ENCODE data around the gene MIGA1.
"Not testable (repeated sequence)": the region's sequence is repeated elsewhere in the genome, so short reads cannot be mapped to it uniquely, and the experiment has no call there.

Gene MIGA1

DNA sequence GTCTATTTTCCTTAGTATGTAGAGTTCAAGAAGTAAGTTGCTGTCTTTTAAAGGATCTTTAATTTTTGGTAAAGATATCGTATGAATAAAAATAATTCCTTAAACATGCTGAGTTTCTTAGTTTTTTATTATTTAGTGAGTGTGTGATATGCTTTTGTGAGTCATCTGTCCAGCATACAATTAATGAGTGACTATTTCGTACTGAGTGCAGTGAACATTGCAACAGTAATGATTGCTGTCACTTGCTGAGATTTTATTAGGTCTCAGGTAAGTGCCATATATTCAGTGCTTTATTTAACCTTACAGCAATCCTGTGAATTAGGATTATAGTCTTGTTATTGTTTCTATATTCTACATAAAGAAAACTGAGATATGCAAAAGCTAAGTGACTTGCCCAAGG, 22.6 kb downstream of the MIGA1 start:
- no peak for DNase-seq

DNA sequence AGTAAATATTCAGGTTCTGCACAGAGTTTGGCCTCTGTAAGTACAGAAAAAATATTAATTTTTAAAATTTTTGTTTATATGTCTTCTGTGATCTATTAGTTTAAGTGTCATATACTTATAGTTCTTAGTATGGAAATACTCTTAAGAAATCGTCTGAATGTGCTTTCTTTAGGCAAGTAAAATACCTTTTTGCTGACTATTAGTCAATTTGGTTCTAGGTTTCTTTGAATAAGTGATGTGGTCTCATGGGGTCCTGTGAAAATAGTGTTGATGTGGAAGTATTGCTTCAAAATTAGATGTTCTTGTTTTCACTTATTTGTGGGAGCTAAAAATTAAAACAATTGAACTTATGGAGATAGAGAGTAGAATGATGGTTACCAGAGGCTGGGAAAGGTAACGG, 23.9 kb downstream of the MIGA1 start:
- DNase-seq = no peak

DNA sequence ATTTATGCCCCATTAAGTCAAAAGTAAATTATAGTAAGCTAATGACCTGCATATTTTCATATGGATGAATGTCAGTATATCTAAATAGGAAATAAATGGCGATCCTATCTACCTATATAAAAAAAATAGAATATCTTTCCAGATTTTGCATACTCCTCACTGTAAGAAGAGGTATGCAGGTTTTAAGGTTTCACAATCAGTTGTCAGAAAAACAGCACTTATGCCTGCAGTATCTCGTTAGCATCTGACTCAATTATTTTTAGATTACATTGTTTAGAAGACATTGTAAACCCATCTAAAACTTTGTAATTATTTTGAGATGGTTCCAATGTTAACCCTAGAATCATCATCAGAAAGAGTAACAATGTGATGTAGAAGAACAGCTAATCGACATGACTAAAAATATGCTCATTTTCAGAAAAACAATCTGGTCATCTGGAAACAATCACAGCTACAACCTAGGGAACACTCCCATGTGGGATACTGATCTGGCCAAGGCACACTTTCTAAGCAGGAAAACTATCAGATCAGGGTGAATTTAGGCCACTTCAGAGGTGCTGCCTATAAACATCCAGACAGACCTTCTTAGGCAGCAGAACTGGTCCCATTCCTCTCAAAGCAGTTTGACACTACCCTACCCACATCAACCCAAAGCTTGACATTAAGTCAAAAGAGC, 30.5 kb downstream of the MIGA1 start:
- DNase-seq = not testable (repeated sequence)

DNA sequence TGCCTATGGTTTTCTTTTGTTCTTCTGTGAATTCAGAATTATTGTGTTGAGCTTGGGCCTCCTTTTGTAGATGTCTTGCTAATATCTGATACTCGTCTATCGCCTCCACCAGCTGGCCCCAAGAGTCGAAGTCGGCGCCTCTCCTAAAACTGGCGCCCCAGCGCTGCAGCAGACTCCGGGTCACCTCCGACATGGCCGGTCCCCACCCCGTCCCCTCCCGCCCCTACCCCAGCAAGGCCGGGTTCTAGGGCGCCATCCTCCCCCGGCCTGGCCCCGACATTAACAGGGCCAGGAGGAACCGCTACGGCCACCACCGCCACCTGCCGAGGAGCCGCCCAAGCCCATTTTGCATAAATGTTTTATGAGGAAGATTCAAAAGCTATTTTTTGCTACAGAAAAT, 32.1 kb downstream of the MIGA1 start:
- not testable (repeated sequence) for DNase-seq

DNA sequence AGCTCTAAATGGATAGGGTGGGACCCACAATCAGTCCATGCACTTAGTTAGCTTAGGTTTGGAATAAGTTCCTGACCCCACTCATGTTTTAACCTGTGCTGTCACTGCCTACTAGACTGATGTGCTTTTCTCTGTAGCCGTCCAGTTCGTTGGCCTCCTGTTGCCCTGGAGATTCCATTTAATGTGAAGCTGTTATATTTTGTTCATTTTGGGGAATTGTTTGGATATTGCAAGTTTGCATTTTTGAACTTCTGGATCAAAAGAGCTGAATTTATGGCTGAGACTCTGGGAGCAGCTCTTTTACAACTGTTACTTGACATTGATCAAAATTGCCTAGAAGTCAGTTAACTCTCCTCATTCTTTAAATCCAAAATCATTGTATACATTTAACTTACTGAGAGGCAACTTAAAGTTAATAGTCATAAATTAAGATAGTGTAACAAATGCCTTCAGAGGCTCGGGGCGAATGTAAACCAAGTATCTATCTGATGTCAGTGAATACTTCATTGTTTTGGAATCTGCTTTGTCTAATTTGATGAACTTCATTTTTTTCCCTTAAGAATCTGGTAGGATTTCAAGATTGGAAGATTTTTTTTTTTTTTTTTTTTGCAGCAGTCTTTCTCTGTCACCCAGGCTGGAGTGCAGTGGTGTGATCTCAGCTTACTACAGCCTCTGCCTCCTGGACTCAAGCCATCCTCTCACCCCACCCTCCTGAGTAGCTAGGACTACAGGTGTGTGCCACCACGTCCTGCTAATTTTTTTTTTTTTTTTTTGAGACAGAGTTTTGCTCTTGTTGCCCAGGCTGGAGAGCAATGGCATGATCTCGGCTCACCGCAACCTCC, 38.1 kb downstream of the MIGA1 start:
- no peak for DNase-seq

DNA sequence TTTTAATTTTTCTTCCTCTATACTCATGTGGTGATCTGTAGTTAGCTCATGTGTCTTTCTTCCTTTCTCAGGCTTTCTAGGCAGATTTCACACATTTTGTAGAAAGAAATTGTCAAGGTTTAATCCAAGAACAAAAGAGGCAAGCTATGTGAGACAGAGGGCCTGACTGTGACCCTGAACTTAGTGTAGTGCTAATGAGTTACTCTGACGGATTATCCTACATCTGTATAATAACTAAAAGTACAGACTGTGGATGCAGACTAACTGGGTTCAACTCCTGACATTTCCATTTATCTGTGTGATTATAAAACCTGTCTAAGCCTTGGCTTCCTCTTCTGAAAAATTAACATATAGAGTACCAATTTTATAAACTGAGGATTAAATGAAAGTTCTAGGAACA, 40.7 kb downstream of the MIGA1 start:
- DNase-seq = no peak

DNA sequence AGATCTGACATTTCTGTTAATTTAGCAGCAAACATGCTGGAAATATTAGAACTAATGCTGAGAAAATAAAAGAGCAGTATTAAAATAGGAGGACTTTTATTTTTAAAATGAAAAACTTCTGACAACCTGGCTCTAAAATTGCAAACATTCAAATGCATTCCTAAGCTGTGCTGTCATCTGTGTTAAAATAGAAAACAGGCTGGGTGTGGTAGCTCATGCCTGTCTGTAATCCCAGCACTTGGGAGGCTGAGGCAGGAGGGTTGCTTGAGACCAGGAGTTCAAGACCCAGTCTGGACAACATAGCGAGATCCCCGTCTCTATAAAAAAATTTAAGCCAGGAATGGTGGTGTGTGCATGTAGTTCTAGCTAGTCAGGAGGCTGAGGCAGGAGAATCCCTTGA, 44.6 kb downstream of the MIGA1 start:
- no peak for DNase-seq

DNA sequence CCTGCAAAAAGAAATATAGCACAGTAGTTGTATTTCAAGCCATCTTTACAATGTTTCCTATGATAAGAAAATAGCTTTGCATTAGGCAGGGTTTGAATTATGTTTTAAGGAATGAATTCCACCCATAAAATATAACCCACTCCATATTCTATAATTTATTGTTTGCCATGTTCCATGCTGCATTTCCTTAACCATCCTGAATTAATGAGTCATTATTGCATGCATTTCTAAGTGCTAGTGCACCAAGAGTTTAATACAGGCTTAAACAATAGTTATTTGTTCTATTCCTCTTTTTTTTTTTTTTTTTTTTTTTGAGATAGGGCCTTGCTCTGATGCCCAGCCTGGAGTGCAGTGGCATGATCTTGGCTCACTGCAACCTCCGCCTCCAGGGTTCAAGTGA, 45.2 kb downstream of the MIGA1 start:
- no peak for DNase-seq

DNA sequence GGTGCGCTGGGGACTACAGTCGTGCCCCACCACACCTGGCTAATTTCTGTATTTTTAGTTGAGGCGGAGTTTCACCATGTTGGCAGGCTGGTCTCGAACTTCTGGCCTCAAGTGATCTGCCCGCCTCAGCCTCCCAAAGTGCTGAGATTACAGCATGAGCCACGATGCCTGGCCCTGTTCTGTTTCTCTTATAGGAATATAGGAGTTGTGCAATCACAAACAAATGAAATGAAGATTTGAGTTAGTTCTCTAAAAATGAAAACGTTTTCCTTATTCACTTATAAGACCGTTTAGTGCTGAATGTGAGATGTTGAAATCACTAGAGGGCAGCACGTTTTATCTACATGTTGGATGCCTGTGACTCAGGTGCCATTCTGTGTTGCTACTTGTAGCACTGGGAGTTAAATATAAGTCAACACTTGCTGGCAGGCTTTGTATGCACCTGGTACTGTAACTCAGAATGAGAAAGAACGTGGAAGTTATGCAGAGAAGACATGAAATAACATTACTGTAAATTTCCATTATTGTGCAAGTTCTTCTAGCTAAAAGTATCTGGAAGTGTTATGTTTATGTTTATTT, 45.8 kb downstream of the MIGA1 start:
- no peak for DNase-seq

DNA sequence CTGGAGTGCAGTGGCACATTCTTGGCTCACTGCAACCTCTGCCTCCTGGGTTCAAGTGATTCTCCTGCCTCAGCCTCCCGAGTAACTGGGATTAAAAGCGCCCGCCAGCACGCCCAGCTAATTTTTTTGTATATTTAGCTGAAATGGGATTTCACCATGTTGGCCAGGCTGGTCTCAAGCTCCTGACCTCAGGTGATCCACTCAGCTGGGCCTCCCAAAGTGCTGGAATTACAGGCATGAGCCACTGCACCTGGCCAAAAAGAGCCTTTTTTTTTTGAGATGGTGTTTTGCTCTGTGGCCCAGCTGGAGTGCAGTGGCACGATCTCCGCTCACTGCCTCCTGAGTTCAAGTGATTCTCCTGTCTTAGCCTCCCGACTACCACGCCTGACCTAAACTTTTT, 47.4 kb downstream of the MIGA1 start:
- DNase-seq = not testable (repeated sequence)

DNA sequence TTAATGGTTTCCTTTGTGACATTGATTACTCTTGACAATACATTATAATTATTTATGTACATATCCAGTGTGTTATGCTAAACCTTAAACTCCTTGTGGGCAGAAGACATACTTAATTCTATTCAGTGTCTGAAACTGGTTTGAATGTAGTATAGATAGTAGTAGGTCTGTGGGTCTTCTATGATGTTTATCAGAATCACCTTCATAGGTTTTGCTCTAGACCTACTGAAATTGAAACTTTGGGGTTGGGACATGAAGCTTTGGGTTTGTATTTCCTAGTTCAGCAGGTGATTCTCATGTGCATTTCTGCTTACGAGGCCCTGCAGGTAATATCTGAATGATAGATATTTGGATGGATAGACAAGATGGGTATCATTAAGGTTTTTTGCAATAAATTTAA, 48.6 kb downstream of the MIGA1 start:
- DNase-seq = no peak

DNA sequence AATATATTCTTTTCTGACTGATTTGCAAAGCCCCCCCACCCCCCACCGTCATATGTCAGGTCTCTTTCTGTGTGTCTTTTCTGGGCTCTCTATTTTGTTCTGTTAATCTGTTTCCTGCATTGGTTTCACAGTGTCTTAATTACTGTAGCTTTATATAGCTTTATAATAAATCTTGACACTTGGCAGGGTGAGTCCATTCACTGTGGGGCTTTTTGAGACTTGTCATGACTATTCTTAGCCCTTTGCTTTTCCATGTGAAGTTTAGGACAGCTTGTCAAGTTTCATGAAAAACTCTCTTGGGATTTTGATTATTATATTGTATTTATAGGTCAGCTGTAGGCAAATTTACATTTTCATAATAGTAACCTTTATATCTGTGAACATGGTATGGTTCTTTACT, 50.4 kb downstream of the MIGA1 start:
- no peak for DNase-seq

DNA sequence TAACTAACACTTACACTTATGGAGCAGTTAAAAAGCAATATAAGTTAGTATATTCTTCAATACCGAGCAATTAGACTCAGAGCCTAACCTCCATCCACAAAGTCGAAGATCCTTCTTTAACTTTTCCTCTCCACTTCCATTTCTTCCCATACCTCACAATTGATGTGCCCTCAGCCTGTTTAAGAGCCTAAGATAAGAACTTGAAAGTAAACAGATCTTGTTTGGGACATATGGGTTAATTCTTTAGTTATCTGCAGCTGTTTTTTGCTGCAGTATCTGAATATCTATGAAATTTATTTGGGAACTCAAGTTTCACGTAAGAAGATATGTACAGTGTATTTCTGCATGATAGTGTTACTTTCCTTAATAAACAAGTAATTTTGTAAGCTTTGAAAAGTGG, 51.5 kb downstream of the MIGA1 start:
- no peak for DNase-seq

DNA sequence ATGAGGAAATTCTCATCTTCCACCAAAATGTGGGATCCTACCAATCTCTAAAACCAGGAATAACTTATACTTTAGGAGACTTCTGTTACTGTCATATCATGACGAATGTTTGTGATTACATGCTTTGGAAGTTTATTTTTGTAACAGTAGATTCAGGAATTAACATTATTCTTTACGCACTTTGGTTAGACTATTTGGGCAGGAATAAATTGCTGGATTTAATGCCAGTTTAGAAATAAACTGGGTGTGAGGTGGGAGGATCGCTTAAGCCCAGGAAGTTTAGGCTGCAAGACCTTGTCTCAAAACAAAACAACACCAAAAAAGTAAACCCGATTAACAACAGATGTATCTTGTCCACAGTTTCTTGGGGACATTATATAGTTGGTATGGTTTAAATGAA, 52.1 kb downstream of the MIGA1 start:
- DNase-seq = no peak

DNA sequence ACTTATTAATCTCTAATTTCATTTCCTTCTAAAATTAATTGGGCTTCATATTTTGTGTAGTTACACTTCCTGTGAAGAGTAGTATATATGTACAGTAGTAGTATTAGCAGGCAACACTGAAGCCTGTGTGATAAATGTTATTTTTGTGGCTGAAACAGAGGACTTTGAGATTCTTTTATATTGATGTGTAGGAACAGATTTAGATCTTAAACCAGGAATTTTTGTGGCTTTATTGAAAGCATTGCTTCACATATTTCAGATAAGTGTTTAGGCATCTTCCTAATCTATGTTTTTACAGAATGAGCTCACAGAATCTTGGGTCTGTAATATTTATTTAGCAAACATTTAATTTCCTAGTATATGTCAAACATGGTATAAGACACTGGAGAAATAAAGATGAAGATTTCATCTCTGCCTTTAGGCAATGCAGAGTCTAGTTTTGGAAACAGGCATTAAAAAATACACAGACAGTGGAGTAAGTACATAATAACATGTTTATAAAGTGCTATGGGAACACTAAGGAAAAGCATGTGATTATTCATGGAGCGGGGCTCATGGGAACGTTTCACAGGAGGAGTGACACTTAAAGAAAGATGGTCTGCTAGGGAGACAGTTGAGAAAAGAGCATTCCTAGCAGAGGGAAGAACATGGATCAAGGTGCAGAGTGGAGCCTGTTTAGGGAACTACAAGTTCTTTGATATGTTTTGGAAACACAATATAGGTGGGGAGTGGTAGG, 52.7 kb downstream of the MIGA1 start:
- DNase-seq = no peak

DNA sequence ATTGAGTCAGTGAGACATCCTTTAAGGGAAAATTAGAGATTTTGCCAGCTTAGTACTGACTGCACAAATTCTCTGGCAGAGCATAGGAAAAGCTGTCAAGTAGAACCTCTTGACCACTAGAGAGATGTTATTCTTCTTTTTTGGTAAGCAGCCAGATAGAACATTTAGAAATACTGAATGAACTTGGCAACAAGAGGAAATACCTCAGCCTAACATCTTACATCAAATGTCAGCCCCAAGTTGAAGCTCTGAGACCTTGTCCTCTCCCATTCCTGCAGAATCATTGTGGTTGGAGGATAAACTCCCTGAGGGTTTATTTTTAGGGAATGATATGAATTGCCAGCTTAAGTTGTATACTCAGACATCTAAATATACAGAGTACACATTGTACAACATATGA, 53.5 kb downstream of the MIGA1 start:
- no peak for DNase-seq

DNA sequence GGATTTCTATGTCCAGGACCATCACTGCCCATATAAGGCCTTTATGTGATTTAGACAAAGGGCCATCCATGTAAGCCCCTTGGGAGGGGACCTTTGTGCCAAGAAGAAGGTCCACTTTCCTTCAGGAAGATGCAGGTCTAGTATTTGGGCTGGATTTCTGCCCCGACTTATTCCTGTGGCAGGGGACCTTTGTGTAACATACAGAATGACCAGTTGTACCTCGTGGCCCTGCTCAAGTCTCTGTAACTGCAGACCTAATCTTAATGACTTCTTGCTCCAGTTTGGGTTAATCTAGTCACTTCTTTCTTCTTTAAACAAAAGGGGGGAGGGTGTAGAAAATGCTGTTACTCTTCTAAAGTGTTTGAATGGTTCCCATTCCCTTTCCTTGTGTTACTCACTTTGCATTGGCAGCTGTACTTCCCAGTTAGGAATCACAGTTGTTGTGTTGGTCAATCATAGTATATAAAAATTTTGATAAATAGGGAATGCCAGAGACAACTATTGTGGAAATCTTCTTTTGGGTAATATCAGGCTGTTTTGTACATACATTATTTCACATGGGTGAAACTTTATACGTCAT, 54.2 kb downstream of the MIGA1 start:
- DNase-seq = no peak

DNA sequence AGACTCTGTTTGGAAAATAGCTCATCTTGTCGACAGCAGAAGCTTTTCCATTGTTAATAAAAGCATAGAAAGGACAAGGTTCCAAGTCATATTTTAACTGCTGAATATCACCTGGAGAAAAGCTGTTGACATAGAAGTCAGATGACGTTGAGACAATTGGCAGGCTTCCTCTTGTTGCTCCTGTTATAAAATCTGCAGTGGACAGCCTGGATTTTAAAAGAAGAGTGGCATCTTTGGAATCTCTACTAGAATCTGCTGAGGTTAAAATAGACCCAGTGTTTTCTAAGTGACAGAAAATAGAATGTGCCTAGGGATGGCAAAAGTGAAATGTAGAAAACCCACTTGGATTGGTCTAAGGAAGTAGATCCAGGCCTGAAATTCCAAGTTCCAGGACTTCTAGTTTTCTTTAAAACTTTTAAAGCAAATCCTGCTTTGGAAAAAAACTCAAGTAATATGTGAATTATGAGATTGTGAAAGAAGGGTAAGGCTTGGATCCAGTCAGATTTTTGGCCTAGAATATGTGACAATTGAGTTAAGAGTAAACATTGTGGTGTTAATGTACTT, 55.4 kb downstream of the MIGA1 start:
- DNase-seq = no peak

DNA sequence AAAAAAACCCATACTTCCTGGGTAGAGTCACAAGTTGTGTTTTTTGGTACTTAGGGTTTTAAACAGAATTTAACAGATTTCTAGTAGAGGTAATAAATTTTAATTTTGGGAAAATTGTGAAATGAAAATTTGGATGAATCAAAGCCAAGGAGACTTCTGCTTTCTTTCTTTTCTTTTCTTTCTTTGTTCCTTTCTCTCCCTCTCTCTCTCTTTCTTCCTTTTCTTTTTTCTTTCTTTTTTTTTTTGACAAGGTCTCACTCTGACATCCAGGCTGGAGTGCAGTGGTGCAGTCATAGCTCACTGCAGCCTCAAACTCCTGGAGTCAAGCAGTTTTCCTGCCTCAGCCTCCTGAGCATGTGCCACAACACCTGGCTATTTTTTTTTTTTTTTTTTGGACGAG, 62.1 kb downstream of the MIGA1 start:
- DNase-seq = no peak

DNA sequence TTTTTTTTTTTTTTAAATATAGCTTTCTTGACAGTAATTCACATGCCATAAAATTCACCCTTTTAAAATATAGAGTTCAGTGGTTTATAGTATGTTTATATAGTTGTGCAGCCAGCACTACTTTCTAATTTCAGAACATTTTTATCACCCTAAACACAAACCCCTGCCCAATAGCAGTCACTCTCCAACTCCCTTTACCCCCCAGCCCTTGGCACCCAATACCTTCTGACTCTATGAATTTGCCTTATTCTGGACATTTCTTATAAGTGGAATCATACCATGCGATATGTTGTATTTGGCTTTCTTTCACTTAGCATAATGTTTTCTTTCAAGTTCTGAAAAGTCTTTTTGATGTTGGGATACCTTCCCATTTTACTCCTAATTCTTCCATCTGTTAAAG, 66.5 kb downstream of the MIGA1 start:
- DNase-seq = no peak

DNA sequence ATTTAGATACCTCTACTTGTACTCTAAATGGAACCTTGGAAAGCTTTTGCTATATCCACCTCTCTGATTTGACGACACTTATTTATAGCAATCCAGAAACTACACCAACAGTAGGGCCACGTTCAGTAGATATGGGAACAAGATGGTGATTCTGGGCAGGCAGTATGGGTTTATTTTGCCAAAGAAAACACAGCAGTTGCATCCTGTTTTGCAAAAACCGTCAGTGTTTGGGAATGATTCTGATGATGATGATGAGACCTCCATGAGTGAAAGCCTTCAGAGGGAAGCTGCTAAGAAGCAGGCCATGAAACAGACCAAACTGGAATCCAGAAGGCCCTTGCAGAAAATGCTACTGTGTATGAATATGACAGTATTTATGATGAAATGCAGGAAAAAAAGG, 67.5 kb downstream of the MIGA1 start:
- no peak for DNase-seq

DNA sequence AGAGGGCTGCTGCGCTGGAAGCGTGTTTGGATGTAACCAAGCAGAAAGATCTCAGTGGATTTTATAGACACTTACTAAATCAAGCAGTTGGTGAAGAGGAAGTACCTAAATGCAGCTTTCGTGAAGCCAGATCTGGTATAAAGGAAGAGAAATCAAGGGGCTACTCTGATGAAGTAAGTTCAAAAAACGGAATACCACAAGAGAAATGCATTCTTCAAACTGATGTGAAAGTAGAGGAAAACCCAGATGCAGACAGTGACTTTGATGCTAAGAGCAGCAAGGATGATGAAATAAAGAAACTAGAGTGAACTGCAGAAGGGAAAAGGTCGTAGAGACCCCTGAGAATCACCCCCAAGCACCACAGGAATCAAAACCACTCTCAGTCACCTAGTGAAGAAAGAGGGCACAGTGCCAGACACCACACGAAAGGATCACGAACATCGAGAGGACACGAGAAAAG, 68.2 kb downstream of the MIGA1 start:
- no peak for DNase-seq

DNA sequence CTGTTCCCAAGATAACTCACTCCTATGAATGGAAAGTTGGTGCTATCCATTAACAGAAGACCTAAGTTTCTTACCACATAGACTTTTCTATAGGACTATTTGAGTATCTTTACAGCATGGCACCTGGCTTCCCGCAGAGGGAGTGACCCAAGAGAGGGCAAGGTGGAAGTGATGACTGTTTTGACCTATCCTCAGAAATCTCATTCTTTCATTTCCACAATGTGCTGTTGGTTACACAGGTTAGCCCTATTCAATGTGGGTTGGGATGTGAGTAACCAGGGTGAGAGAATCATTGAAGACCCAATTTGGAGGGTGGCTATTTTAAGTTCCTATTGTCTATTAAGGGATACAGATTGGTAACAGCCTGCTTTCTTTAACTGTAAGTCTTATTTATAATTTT, 70.6 kb downstream of the MIGA1 start:
- no peak for DNase-seq
